A673 (cell line): ENCODE measurements around the gene SNORC. TPM values are rescaled to one million over a fixed set of nuclear protein-coding genes. Genes with fewer than 3 reads are reported as not detected.
"Not testable (repeated sequence)": the region's sequence is repeated elsewhere in the genome, so short reads cannot be mapped to it uniquely, and the experiment has no call there.

Experiments
- BruUV-seq: library from RNA; stranded (reverse); fragments of 400-500 nt; replicated peaks from 2 replicates; lab custom pipeline; 2021; lab: Mats Ljungman, UMichigan
- CTCF ChIA-PET: fragments of 300-600 bp; sonication (Branson Sonifier 250); formaldehyde crosslinking; loops from one replicate; lab custom pipeline; 2022; ENCODE audit warnings: antibody characterized with exemption; lab: Charles Lee
- POLR2A ChIA-PET: fragments of 300-600 bp; sonication (Branson Sonifier 250); formaldehyde crosslinking; loops from one replicate; lab custom pipeline; 2022; ENCODE audit warnings: antibody characterized with exemption; ENCODE audit not compliant: low non-redundant PET; lab: Charles Lee
- DNase-seq: peaks from one replicate; pipeline ENCODE4 v3.0.0-alpha.2; 2015; ENCODE audit warnings: low spot score
- H3K27ac ChIP-seq: fragments of 200-600 bp; sonication (generic); 2 replicates; pipeline ENCODE4 v1.5.1; 2016; ENCODE audit warnings: mixed run types, low read depth, mild to moderate bottlenecking, mixed read lengths, antibody characterized with exemption, low read length; ENCODE audit not compliant: poor library complexity, severe bottlenecking
- H3K27me3 ChIP-seq: fragments of 200-600 bp; sonication (generic); replicated peaks from 2 replicates; pipeline ENCODE4 v1.6.1; 2017; ENCODE audit warnings: mixed run types, low read depth, mild to moderate bottlenecking, mixed read lengths, antibody characterized with exemption, low read length; ENCODE audit not compliant: insufficient read depth, poor library complexity
- H3K36me3 ChIP-seq: fragments of 200-600 bp; sonication (generic); 2 replicates; pipeline ENCODE4 v1.6.1; 2016; ENCODE audit warnings: mixed run types, mild to moderate bottlenecking, mixed read lengths, antibody characterized with exemption, low read length; ENCODE audit not compliant: insufficient read depth, poor library complexity, severe bottlenecking
- H3K4me1 ChIP-seq: fragments of 200-600 bp; sonication (generic); 2 replicates; pipeline ENCODE4 v1.6.1; 2017; ENCODE audit warnings: mixed run types, mild to moderate bottlenecking, mixed read lengths, antibody characterized with exemption, low read length; ENCODE audit not compliant: insufficient read depth, poor library complexity, severe bottlenecking
- H3K4me3 ChIP-seq: fragments of 200-600 bp; sonication (generic); 2 replicates; pipeline ENCODE4 v1.5.1; 2016; ENCODE audit warnings: low read depth, mixed run types, mild to moderate bottlenecking, mixed read lengths, low read length; ENCODE audit not compliant: poor library complexity, severe bottlenecking
- H3K9me3 ChIP-seq: fragments of 200-600 bp; sonication (generic); 2 replicates; pipeline ENCODE4 v1.6.1; 2016; ENCODE audit warnings: mixed run types, low read depth, mild to moderate bottlenecking, mixed read lengths, antibody characterized with exemption, low read length; ENCODE audit not compliant: poor library complexity, severe bottlenecking
- EZH2 ChIP-seq: fragments of 200-600 bp; sonication (generic); IDR thresholded peaks from 2 replicates; pipeline ENCODE4 v1.6.1; 2017; ENCODE audit warnings: borderline replicate concordance, low read depth, mild to moderate bottlenecking, mixed read lengths, antibody characterized with exemption, low read length; ENCODE audit not compliant: poor library complexity, severe bottlenecking
- intact Hi-C: fragments of 100-400 bp; cut with micrococcal nuclease; formaldehyde crosslinking; loops from one replicate; pipeline ENCODE4 v1.10.0; 2022; ENCODE audit not compliant: unreplicated experiment
- total RNA-seq: library from RNA; stranded (reverse); gene quantifications from 2 replicates; pipeline ENCODE4 v1.2.3, GENCODE V29; 2021
- TF ChIP-seq, protein P1 (sequence below): fragments of 300-800, 200-600 bp; sonication (generic); conservative IDR thresholded peaks from 2 replicates; pipeline ENCODE4 v1.5.1; 2017; ENCODE audit warnings: low read depth, mild to moderate bottlenecking, antibody characterized with exemption, low read length, moderate library complexity, mixed read lengths

SNORC gene
- total RNA-seq, 1 experiment from 2014 or later, result 4.6 TPM

DNA sequence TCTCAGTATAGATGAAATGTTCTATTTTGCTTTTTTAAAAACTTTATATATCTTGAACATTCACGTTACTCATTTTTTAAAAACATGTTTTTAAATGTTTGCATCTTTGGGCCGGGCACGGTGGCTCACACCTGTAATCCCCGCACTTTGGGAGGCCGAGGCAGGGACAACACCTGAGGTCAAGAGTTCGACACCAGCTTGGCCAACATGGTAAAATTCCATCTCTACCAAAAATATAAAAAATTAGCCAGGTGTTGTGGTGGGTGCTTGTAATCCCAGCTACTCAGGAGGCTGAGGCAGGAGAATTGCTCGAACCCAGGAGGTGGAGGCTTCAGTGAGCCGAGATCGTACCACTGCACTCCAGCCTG is 37.6 kb downstream of the SNORC start:
- H3K4me3 ChIP-seq, H3K4me1 ChIP-seq, CTCF ChIA-PET, H3K36me3 ChIP-seq, BruUV-seq, H3K27ac ChIP-seq, DNase-seq, POLR2A ChIA-PET, intact Hi-C loops, H3K27me3 ChIP-seq: not testable (repeated sequence)
- H3K9me3 ChIP-seq, result peaks cover 12% of the 10 kb centered on the region

GRCh38 chr2:232908695-232909094 is 38.6 kb downstream of the SNORC start:
- Histone ChIP-seq H3K9me3 (peaks cover 12% of the 10 kb centered on the region), H3K4me1 (no peaks in the 10 kb centered on the region), H3K36me3 (no peaks in the 10 kb centered on the region), H3K27ac (no peak overlapping the region), H3K4me3 (no peak overlapping the region), H3K27me3 (no peaks in the 10 kb centered on the region)
- BruUV-seq, result no TSS peak
- ChIA-PET CTCF (no interaction called here), POLR2A (no interaction called here)
- intact Hi-C loops, result no loop called here
- TF ChIP-seq, protein P1, sequence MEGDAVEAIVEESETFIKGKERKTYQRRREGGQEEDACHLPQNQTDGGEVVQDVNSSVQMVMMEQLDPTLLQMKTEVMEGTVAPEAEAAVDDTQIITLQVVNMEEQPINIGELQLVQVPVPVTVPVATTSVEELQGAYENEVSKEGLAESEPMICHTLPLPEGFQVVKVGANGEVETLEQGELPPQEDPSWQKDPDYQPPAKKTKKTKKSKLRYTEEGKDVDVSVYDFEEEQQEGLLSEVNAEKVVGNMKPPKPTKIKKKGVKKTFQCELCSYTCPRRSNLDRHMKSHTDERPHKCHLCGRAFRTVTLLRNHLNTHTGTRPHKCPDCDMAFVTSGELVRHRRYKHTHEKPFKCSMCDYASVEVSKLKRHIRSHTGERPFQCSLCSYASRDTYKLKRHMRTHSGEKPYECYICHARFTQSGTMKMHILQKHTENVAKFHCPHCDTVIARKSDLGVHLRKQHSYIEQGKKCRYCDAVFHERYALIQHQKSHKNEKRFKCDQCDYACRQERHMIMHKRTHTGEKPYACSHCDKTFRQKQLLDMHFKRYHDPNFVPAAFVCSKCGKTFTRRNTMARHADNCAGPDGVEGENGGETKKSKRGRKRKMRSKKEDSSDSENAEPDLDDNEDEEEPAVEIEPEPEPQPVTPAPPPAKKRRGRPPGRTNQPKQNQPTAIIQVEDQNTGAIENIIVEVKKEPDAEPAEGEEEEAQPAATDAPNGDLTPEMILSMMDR, result no peak
- TF ChIP-seq EZH2, result no peak
- DNase-seq, result no peak

DNA sequence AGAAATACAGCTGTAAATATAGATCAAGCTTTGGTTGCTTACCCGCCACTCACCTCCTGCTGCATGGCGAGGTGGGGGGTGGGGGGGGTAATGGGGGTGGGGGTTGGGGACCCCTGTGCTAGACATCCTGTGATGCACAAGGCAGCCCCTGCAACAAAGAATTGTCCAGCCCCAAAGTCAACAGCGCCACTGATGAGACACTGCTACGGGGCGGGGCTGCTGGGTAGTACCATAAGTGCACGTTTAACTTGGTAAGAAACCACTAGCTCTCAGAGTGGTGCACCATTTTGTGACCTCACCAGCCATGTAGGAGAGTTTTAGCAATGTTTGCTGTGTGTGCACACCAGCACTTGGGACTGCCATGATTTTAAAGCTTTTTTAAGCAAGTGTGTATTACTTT is 40.3 kb downstream of the SNORC start:
- no TSS peak for BruUV-seq
- Histone ChIP-seq H3K4me3 (no peak overlapping the region), H3K9me3 (peaks cover 12% of the 10 kb centered on the region), H3K36me3 (no peaks in the 10 kb centered on the region), H3K4me1 (no peaks in the 10 kb centered on the region), H3K27ac (no peak overlapping the region), H3K27me3 (no peaks in the 10 kb centered on the region)
- intact Hi-C loops, result no loop called here
- CTCF ChIA-PET, result no interaction called here
- DNase-seq, result no peak
- POLR2A ChIA-PET, result no interaction called here
- no peak for TF ChIP-seq EZH2
- TF ChIP-seq, protein P1, result no peak

GRCh38 chr2:232911712-232912277 is 41.7 kb downstream of the SNORC start:
- Histone ChIP-seq H3K4me1 (no peaks in the 10 kb centered on the region), H3K4me3 (no peak overlapping the region), H3K9me3 (peaks cover 12% of the 10 kb centered on the region), H3K27me3 (no peaks in the 10 kb centered on the region), H3K27ac (no peak overlapping the region), H3K36me3 (no peaks in the 10 kb centered on the region)
- no peak for DNase-seq
- no TSS peak for BruUV-seq
- ChIA-PET POLR2A (no interaction called here), CTCF (no interaction called here)
- intact Hi-C loops, result no loop called here
- TF ChIP-seq, protein P1, result no peak
- TF ChIP-seq EZH2, result no peak
